Ishikawa (cell line): ENCODE results near the gene PRKCE.

Source experiments
- CEBPB ChIP-seq: IDR thresholded peaks from 2 replicates; pipeline ENCODE4 v1.6.1; 2012
- CREB1 ChIP-seq: IDR thresholded peaks from 2 replicates; pipeline ENCODE4 v1.6.1; 2012; ENCODE audit warnings: low read depth
- EGR1 ChIP-seq: IDR thresholded peaks from 2 replicates; pipeline ENCODE4 v1.6.1; 2012
- EP300 ChIP-seq: IDR thresholded peaks from 2 replicates; pipeline ENCODE4 v1.6.1; 2012; ENCODE audit warnings: borderline replicate concordance
- FOXM1 ChIP-seq: IDR thresholded peaks from 2 replicates; pipeline ENCODE4 v1.6.1; 2012; ENCODE audit warnings: low read depth, borderline replicate concordance
- MAX ChIP-seq: IDR thresholded peaks from 2 replicates; pipeline ENCODE4 v1.6.1; 2012
- NFIC ChIP-seq: IDR thresholded peaks from 2 replicates; pipeline ENCODE4 v1.6.1; 2012
- RAD21 ChIP-seq: IDR thresholded peaks from 2 replicates; pipeline ENCODE4 v1.6.1; 2012; ENCODE audit warnings: low read depth
- REST ChIP-seq: IDR thresholded peaks from 2 replicates; pipeline ENCODE4 v1.6.1; 2012; ENCODE audit warnings: low read depth, mild to moderate bottlenecking
- TAF1 ChIP-seq: IDR thresholded peaks from 2 replicates; pipeline ENCODE4 v1.6.1; 2012; ENCODE audit warnings: low read depth, mild to moderate bottlenecking
- TCF12 ChIP-seq: IDR thresholded peaks from 2 replicates; pipeline ENCODE4 v1.6.1; 2012; ENCODE audit warnings: low read depth
- TEAD4 ChIP-seq: IDR thresholded peaks from 2 replicates; pipeline ENCODE4 v1.6.1; 2012
- USF1 ChIP-seq: IDR thresholded peaks from 2 replicates; pipeline ENCODE4 v1.6.1; 2012
- YY1 ChIP-seq: IDR thresholded peaks from 2 replicates; pipeline ENCODE4 v1.6.1; 2012; ENCODE audit warnings: low read depth
- ZBTB7A ChIP-seq: IDR thresholded peaks from 2 replicates; pipeline ENCODE4 v1.6.1; 2012; ENCODE audit warnings: low read depth

The PRKCE gene

GRCh38 chr2:45680351-45680967, 29.0 kb downstream of the PRKCE start:
- TF ChIP-seq FOXM1 (no peak), EP300 (no peak), TEAD4 (no peak)

GRCh38 chr2:45681675-45682074, 30.2 kb downstream of the PRKCE start:
- TF ChIP-seq TEAD4 (0 out of 2 replicates have a peak, but pooled peaks have one; percentile 10), MAX (peak; percentile 44; the same call in 1 of the 2 replicates), FOXM1 (no peak), NFIC (peak; percentile 59), TCF12 (peak; percentile 56)

- TF ChIP-seq TCF12 (no peak), CEBPB (no peak), EGR1 (no peak), FOXM1 (no peak), MAX (no peak), EP300 (no peak), ZBTB7A (no peak), CREB1 (no peak)
These were observed 31.8 kb downstream of the PRKCE start for GRCh38 chr2:45683292-45683691.

GRCh38 chr2:45684756-45685155, 33.3 kb downstream of the PRKCE start:
- TF ChIP-seq NFIC, result no peak
- no peak for TF ChIP-seq CREB1
- no peak for TF ChIP-seq CEBPB
- no peak for TF ChIP-seq FOXM1
- no peak for TF ChIP-seq YY1
- no peak for TF ChIP-seq TEAD4
- no peak for TF ChIP-seq ZBTB7A
- TF ChIP-seq MAX, result no peak
- no peak for TF ChIP-seq EGR1

GRCh38 chr2:45685260-45685659, 33.8 kb downstream of the PRKCE start:
- TF ChIP-seq TAF1, result no peak
- no peak for TF ChIP-seq NFIC
- TF ChIP-seq ZBTB7A, result no peak
- no peak for TF ChIP-seq EGR1
- no peak for TF ChIP-seq CREB1
- no peak for TF ChIP-seq FOXM1
- TF ChIP-seq EP300, result no peak
- no peak for TF ChIP-seq REST
- no peak for TF ChIP-seq MAX

GRCh38 chr2:45687964-45688363, 36.5 kb downstream of the PRKCE start:
- no peak for TF ChIP-seq NFIC

- no peak for TF ChIP-seq RAD21
- TF ChIP-seq TEAD4, result no peak
- TF ChIP-seq NFIC, result no peak
- no peak for TF ChIP-seq TAF1
- no peak for TF ChIP-seq EGR1
- TF ChIP-seq CEBPB, result no peak
- TF ChIP-seq REST, result no peak
- TF ChIP-seq YY1, result no peak
- no peak for TF ChIP-seq FOXM1
- TF ChIP-seq CREB1, result no peak
- no peak for TF ChIP-seq EP300
- no peak for TF ChIP-seq ZBTB7A
- no peak for TF ChIP-seq MAX
- no peak for TF ChIP-seq TCF12
- TF ChIP-seq USF1, result no peak
These were observed 37.2 kb downstream of the PRKCE start for GRCh38 chr2:45688479-45689298.
